Cardiac muscle cell (in vitro differentiated cells and primary cell): ENCODE measurements around the gene EPS8L2. TPM values are rescaled to one million over a fixed set of nuclear protein-coding genes. Genes with fewer than 3 reads are reported as not detected.

Experiments used
- DNase-seq, 2 donors: peaks; one replicate each; pipeline versions ENCODE4 v3.0.0 to v3.0.0-alpha.2; 2010 to 2017; ENCODE audit warnings: low read depth in 1 of 2, low spot score in 1 of 2
- H3K27ac ChIP-seq: fragments of 200-600 bp; sonication (generic); 2 replicates; pipeline ENCODE4 v1.5.1; 2016
- H3K27me3 ChIP-seq: fragments of 200-600 bp; sonication (generic); 2 replicates; pipeline ENCODE4 v1.6.0; 2016; ENCODE audit warnings: control low read depth
- H3K36me3 ChIP-seq: fragments of 200-600 bp; sonication (generic); 2 replicates; pipeline ENCODE4 v1.5.1; 2016; ENCODE audit warnings: control low read depth
- H3K4me1 ChIP-seq: fragments of 200-600 bp; sonication (generic); 2 replicates; pipeline ENCODE4 v1.8.1; 2017; ENCODE audit warnings: low read depth, mild to moderate bottlenecking, mixed run types
- H3K4me3 ChIP-seq: fragments of 200-600 bp; sonication (generic); 2 replicates; pipeline ENCODE4 v1.5.1; 2016; ENCODE audit warnings: mild to moderate bottlenecking
- H3K9me3 ChIP-seq: fragments of 200-600 bp; sonication (generic); 2 replicates; pipeline ENCODE4 v1.5.1; 2017; ENCODE audit warnings: low read depth, mild to moderate bottlenecking, control low read depth
- polyA plus RNA-seq: library from polyadenylated mRNA; unstranded; fragments of >200 nt; fragmentation: Nextera tagmentation; extraction: Ambion mirVana; gene quantifications from 2 replicates; pipeline ENCODE4 v1.2.1, GENCODE V29; 2016
- total RNA-seq: library from RNA; depleted of rRNA; stranded (reverse); fragments of >200 nt; gene quantifications from 2 replicates; pipeline ENCODE4 v1.2.3, GENCODE V29; 2016
- TF ChIP-seq, protein P1 (sequence below): IDR thresholded peaks from 2 replicates; pipeline ENCODE4 v1.5.1; 2012; ENCODE audit warnings: low read depth, mild to moderate bottlenecking, low read length

Gene EPS8L2
- total and polyA plus RNA-seq, 2 experiments from 2014 or later = 22.6 to 25.7 TPM

GRCh38 chr11:769887-770641, 64.0 kb downstream of the EPS8L2 start:
- peaks cover 16% of the 10 kb centered on the region for H3K36me3 ChIP-seq
- no peak for DNase-seq
- H3K9me3 ChIP-seq = no peaks in the 10 kb centered on the region

GRCh38 chr11:770642-771616, 64.9 kb downstream of the EPS8L2 start:
- no peaks in the 10 kb centered on the region for H3K27me3 ChIP-seq
- H3K9me3 ChIP-seq = no peaks in the 10 kb centered on the region
- no peak overlapping the region for H3K4me3 ChIP-seq
- H3K27ac ChIP-seq = no peak overlapping the region
- H3K4me1 ChIP-seq = no peaks in the 10 kb centered on the region
- TF ChIP-seq, protein P1, sequence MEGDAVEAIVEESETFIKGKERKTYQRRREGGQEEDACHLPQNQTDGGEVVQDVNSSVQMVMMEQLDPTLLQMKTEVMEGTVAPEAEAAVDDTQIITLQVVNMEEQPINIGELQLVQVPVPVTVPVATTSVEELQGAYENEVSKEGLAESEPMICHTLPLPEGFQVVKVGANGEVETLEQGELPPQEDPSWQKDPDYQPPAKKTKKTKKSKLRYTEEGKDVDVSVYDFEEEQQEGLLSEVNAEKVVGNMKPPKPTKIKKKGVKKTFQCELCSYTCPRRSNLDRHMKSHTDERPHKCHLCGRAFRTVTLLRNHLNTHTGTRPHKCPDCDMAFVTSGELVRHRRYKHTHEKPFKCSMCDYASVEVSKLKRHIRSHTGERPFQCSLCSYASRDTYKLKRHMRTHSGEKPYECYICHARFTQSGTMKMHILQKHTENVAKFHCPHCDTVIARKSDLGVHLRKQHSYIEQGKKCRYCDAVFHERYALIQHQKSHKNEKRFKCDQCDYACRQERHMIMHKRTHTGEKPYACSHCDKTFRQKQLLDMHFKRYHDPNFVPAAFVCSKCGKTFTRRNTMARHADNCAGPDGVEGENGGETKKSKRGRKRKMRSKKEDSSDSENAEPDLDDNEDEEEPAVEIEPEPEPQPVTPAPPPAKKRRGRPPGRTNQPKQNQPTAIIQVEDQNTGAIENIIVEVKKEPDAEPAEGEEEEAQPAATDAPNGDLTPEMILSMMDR = no peak
- no peak for DNase-seq
- H3K36me3 ChIP-seq = peaks cover 16% of the 10 kb centered on the region

More at GRCh38 chr11:769887-770641, 64.0 kb downstream of the EPS8L2 start:
- TF ChIP-seq, protein P1 = no peak
- H3K4me3 ChIP-seq = no peak overlapping the region
- H3K4me1 ChIP-seq = no peaks in the 10 kb centered on the region
- no peaks in the 10 kb centered on the region for H3K27me3 ChIP-seq
- no peak overlapping the region for H3K27ac ChIP-seq

DNA sequence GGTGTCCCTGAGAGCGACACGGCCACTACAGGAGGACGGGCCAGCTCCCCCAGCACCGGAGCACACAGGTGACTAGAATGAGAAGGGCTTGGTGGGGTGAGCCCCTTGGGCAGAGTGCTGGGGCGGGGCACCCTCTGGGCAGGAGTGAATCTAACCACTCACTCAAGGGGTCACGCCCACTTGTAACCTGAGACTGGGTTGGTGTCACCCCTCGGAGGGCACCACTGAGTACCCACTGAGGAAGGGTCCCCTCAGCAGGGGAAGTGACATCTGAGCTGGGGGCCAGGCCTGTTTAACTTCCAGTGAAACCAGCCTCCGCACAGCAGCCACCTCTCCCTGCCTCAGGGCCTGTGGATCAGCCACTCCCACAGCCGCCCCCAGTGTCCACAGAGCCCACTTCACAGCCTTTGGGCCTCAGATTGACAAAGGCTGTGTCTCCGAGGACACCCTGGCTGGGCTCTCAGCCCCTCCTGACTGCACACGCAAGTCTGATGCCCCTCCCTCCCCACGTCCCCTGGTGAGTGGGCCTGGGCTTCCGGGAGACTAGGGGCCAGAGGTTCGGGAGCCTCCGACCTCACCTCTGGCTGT, 65.7 kb downstream of the EPS8L2 start:
- Histone ChIP-seq H3K36me3 (peaks cover 16% of the 10 kb centered on the region), H3K27me3 (no peaks in the 10 kb centered on the region), H3K4me1 (peaks cover 5% of the 10 kb centered on the region), H3K9me3 (no peaks in the 10 kb centered on the region), H3K4me3 (no peak overlapping the region), H3K27ac (no peak overlapping the region)
- TF ChIP-seq, protein P1 = no peak
- no peak for DNase-seq

GRCh38 chr11:772429-773390, 66.7 kb downstream of the EPS8L2 start:
- TF ChIP-seq, protein P1 = no peak
- DNase-seq = no peak
- Histone ChIP-seq H3K36me3 (peaks cover 16% of the 10 kb centered on the region), H3K9me3 (no peaks in the 10 kb centered on the region), H3K27ac (no peak overlapping the region), H3K4me3 (no peak overlapping the region), H3K4me1 (peaks cover 5% of the 10 kb centered on the region), H3K27me3 (no peaks in the 10 kb centered on the region)
